PFSK-1 (cell line): Measurements from ENCODE around the gene POLR3G.

Experiments used
- FOXP2 ChIP-seq: optimal IDR thresholded peaks from 2 replicates; pipeline ENCODE3; 2011; ENCODE audit warnings: borderline replicate concordance, control low read depth, inconsistent platforms; ENCODE audit not compliant: insufficient read depth; ENCODE audit errors: extremely low read length, extremely low read depth
- POLR2AphosphoS5 ChIP-seq: IDR thresholded peaks from 2 replicates; pipeline ENCODE4 v1.6.1; 2012; ENCODE audit warnings: low read depth, mild to moderate bottlenecking, control low read depth, low read length, moderate library complexity
- SIN3A ChIP-seq: IDR thresholded peaks from 2 replicates; pipeline ENCODE4 v1.6.1; 2012; ENCODE audit warnings: mild to moderate bottlenecking, low read length, moderate library complexity, borderline replicate concordance; ENCODE audit not compliant: insufficient read depth
- TAF1 ChIP-seq: IDR thresholded peaks from 2 replicates; pipeline ENCODE4 v1.6.1; 2012; ENCODE audit warnings: low read length, control low read depth, borderline replicate concordance; ENCODE audit not compliant: insufficient read depth
- TF ChIP-seq, protein P1 (sequence below), 2 experiments: IDR thresholded peaks; 2 replicates each; pipeline versions ENCODE4 v1.6.1 to v1.8.0; 2011 to 2012; ENCODE audit warnings: low read depth in 2 of 2, low read length in 2 of 2, control low read depth in 1 of 2, inconsistent platforms in 1 of 2, mild to moderate bottlenecking in 1 of 2, moderate library complexity in 1 of 2; ENCODE audit not compliant: insufficient read depth in 1 of 2

The POLR3G gene

DNA sequence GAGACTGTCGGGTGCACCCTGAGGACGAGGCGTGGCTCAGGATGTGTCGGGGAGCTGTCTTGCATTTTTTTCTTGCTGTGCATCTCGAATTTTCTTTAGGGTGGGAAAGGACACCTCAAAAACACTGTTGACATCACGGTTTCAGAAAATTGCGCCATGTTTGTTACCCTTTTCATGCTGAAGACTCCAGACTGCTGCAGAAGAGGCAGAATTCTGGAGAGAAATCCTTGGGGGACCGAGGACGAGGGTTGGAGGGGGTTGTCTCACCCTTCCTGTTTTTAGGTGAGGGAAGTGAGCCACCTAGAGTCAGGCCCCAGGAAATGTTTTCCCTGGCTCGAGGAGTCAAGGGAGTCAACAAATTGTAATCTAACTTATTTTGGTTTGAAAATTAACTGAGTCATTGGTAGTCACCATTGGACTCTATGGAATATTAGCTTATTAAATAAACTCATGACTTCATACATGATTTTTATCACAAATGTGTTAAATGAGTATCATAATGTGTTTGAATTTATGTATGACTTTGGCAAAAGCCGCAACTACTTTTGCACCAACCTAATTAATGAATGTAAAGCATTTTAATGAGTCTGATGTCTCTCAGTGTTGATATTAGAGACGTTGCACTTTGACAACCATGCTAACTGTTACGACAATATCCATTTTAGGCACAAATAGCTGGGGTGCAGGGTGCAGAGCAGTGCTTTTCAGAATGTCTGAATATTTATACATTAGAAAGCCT is 55.4 kb downstream of the POLR3G start:
- peak; percentile 6; the same call in 1 of the 2 replicates for TF ChIP-seq TAF1
- TF ChIP-seq FOXP2, result no peak

DNA sequence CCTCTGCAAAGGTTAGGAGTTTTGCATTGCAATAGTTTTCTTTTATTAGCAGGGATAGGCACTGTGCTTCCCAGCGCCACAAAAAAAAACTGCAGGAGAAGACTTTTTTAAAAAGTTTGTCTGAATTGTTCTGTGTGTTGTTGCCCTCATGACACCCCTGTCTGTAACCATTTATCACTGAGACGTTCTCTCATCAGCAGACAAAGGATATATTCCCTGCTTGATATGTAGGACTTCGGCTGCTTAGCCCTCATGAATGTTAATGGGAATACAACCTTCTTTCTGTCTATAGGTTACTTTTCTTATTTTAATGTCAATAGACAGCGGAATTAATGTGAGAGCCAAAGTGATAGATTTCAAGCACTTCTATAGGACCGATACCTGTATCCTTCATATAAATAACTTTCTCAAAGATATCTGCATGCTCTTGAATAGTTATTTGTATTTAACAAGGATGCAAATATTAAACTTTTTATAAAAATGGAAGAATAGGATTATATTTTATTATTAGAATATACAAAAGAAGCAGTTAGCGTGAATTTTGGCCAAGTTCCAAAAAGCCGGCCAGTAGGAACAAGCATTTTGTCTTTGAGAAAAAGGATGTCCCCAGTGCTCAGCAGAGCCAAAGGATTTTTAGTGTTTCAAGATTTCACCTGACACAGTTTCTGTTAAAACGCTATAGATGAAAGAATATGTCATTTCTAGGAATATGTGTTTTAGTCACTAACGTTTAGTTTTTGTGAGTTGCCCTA is 56.2 kb downstream of the POLR3G start:
- TF ChIP-seq FOXP2 (no peak), TAF1 (no peak)
- TF ChIP-seq, protein P1, sequence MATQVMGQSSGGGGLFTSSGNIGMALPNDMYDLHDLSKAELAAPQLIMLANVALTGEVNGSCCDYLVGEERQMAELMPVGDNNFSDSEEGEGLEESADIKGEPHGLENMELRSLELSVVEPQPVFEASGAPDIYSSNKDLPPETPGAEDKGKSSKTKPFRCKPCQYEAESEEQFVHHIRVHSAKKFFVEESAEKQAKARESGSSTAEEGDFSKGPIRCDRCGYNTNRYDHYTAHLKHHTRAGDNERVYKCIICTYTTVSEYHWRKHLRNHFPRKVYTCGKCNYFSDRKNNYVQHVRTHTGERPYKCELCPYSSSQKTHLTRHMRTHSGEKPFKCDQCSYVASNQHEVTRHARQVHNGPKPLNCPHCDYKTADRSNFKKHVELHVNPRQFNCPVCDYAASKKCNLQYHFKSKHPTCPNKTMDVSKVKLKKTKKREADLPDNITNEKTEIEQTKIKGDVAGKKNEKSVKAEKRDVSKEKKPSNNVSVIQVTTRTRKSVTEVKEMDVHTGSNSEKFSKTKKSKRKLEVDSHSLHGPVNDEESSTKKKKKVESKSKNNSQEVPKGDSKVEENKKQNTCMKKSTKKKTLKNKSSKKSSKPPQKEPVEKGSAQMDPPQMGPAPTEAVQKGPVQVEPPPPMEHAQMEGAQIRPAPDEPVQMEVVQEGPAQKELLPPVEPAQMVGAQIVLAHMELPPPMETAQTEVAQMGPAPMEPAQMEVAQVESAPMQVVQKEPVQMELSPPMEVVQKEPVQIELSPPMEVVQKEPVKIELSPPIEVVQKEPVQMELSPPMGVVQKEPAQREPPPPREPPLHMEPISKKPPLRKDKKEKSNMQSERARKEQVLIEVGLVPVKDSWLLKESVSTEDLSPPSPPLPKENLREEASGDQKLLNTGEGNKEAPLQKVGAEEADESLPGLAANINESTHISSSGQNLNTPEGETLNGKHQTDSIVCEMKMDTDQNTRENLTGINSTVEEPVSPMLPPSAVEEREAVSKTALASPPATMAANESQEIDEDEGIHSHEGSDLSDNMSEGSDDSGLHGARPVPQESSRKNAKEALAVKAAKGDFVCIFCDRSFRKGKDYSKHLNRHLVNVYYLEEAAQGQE (IDR thresholded peaks at IDR 0.05; ENCODE audit: insufficient read depth in 1 of 2, low read depth in 2 of 2, low read length in 2 of 2), result no peak

DNA sequence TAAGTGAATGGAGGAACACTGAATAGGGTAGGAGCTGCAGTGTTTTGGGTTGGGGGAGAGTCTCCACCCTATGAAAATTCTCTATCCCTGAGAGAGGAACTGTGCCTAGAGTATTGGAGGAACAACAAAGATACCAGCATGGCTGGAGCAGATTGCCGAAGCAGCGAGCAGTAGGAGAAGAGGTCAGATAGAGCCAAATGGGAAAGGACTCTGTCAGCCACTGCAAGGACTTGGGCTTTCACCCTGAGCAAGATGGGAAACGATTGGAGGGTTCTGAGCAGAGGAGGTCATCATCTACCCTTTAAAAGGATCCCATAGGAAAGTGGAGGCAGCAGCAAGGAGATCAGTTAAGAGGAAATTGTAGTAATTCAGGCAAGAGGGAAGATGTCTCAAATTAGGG is 59.1 kb downstream of the POLR3G start:
- TF ChIP-seq POLR2AphosphoS5 (no peak), FOXP2 (no peak), TAF1 (no peak), SIN3A (no peak)
- TF ChIP-seq, protein P1 (IDR thresholded peaks at IDR 0.05; ENCODE audit: insufficient read depth in 1 of 2, low read depth in 2 of 2, low read length in 2 of 2), result no peak

DNA sequence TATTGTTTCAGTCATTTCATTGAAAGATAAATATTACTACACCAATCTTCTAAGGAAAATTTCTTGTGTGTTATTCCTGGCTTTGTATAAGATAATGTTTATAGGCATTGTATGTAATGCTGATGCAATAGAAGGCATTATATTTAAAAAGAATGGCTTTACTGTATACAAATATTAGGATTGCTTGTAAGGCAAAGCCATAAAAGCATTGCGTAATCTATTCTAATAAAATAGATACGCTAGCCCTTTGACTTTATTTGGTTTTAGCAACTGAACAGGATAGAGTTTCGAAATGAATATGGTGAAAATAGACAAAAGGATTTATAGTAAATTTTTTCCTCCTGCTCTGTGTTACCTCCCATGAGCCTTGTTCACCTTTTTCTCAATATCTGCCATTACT is 60.3 kb downstream of the POLR3G start:
- TF ChIP-seq, protein P1 (IDR thresholded peaks at IDR 0.05; ENCODE audit: insufficient read depth in 1 of 2, low read depth in 2 of 2, low read length in 2 of 2), result no peak
- TF ChIP-seq TAF1 (no peak), FOXP2 (no peak), SIN3A (no peak), POLR2AphosphoS5 (no peak)

DNA sequence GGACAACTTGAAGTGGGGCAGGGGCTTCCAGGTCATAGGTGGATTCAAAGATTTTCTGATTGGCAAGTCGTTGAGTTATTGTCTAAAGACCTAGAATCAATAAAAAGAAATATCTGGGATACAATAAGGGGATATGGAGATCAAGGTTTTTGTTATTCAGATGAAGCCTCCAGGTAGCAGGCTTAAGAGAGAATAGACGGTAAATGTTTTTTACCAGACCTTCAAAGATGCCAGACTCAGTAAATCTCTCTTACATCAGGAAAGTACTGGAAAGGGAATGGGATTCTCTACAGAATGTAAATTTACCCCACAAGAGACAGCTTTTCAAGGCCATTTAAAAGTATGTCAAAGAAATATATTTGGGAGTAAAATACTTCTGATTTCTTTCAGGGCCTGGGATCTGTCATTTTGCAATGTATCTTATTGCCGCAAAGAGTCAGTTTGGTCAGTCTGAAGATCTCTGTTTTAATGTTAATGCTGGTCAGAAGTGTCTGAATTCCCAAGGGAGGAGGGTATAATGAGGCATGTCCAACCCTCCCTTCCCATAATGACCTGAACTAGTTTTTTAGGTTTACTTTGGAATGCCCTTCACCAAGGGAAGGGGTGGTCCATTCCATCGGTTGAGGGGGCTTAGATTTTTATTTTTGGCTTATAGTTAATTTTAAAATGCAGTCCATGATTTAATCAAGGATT is 68.3 kb downstream of the POLR3G start:
- no peak for TF ChIP-seq TAF1
- TF ChIP-seq, protein P1 (IDR thresholded peaks at IDR 0.05; ENCODE audit: insufficient read depth in 1 of 2, low read depth in 2 of 2, low read length in 2 of 2), result no peak
- TF ChIP-seq POLR2AphosphoS5, result no peak
